ENCODE data around the gene ARF1.

GRCh38 chr1:228145463-228146416 lies 63.2 kb downstream of the ARF1 start:
- no peak for TF ChIP-seq CTCF (conservative IDR thresholded peaks at IDR 0.05; ENCODE audit: low read depth, low read length)
- no peak for TF ChIP-seq EZH2 (IDR thresholded peaks at IDR 0.05; ENCODE audit: borderline replicate concordance, low read depth, low read length, poor library complexity, severe bottlenecking)
